Keratinocyte (primary cell): Measurements from ENCODE around the gene SUGCT. TPM values are rescaled to one million over a fixed set of nuclear protein-coding genes. Genes with fewer than 3 reads are reported as not detected.

Source experiments
- DNase-seq: peaks from one replicate; pipeline ENCODE4 v3.0.0-alpha.2; 2011; ENCODE audit warnings: low read depth, missing footprints, low spot score
- FAIRE-seq: peaks from 2 replicates; lab custom pipeline; 2011; peaks lifted over from hg19 to GRCh38; lab: Jason Lieb, UNC
- H2AFZ ChIP-seq: 2 replicates; pipeline ENCODE4 v1.6.0; 2012; ENCODE audit warnings: low read length, control low read depth, inconsistent platforms; ENCODE audit not compliant: control insufficient read depth
- H3K27ac ChIP-seq: 2 replicates; pipeline ENCODE4 v1.5.1; 2011; ENCODE audit warnings: low read length; ENCODE audit not compliant: control insufficient read depth, insufficient read depth
- H3K27me3 ChIP-seq: 3 replicates; pipeline ENCODE4 v1.6.0; 2011; ENCODE audit warnings: low read length; ENCODE audit not compliant: control insufficient read depth, insufficient read depth; ENCODE audit errors: extremely low read depth
- H3K36me3 ChIP-seq, 2 experiments: 2 replicates in 1 of 2; 3 replicates in 1 of 2; pipeline ENCODE4 v1.5.1; 2011; ENCODE audit warnings: low read length in 2 of 2, mild to moderate bottlenecking in 1 of 2; ENCODE audit not compliant: control insufficient read depth in 2 of 2, insufficient read depth in 2 of 2; ENCODE audit errors: extremely low read depth in 1 of 2
- H3K4me1 ChIP-seq: 3 replicates; pipeline ENCODE4 v1.5.1; 2011; ENCODE audit warnings: low read length; ENCODE audit not compliant: control insufficient read depth, insufficient read depth; ENCODE audit errors: extremely low read depth
- H3K4me2 ChIP-seq: 3 replicates; pipeline ENCODE4 v1.6.0; 2011; ENCODE audit warnings: low read depth, low read length; ENCODE audit not compliant: control insufficient read depth, insufficient read depth; ENCODE audit errors: extremely low read depth
- H3K4me3 ChIP-seq, 3 experiments: fragments of 200-600 bp in 1 of 3; sonication (generic) in 1 of 3; 2 replicates in 2 of 3; 3 replicates in 1 of 3; pipeline ENCODE4 v1.5.1; 2011 to 2016; ENCODE audit warnings: low read length in 3 of 3, mild to moderate bottlenecking in 3 of 3, control low read depth in 2 of 3, inconsistent platforms in 1 of 3, low read depth in 1 of 3, mixed read lengths in 1 of 3, mixed run types in 1 of 3, moderate library complexity in 1 of 3; ENCODE audit not compliant: control insufficient read depth in 2 of 3, insufficient read depth in 2 of 3; ENCODE audit errors: extremely low read depth in 1 of 3
- H3K79me2 ChIP-seq: 2 replicates; pipeline ENCODE4 v1.6.0; 2012; ENCODE audit warnings: low read length; ENCODE audit not compliant: control insufficient read depth, insufficient read depth
- H3K9ac ChIP-seq: 3 replicates; pipeline ENCODE4 v1.6.0; 2011; ENCODE audit warnings: low read length; ENCODE audit not compliant: control insufficient read depth, insufficient read depth; ENCODE audit errors: extremely low read depth
- H3K9me1 ChIP-seq: 3 replicates; pipeline ENCODE4 v1.6.0; 2011; ENCODE audit warnings: low read length; ENCODE audit not compliant: control insufficient read depth, insufficient read depth; ENCODE audit errors: extremely low read depth
- H3K9me3 ChIP-seq: 2 replicates; pipeline ENCODE4 v1.5.1; 2012; ENCODE audit warnings: low read depth, low read length; ENCODE audit not compliant: control insufficient read depth
- H4K20me1 ChIP-seq: 3 replicates; pipeline ENCODE4 v1.6.0; 2011; ENCODE audit warnings: low read length; ENCODE audit not compliant: control insufficient read depth, insufficient read depth; ENCODE audit errors: extremely low read depth
- EZH2 ChIP-seq: IDR thresholded peaks from one replicate; pipeline ENCODE4 v1.6.1; 2012; ENCODE audit warnings: inconsistent platforms, mild to moderate bottlenecking, low read length, moderate library complexity
- dilution Hi-C: fragments of 300-500 bp; cut with MboI; formaldehyde crosslinking; loops from one replicate; pipeline ENCODE4 v1.7.0; 2020; ENCODE audit warnings: low sequenced_read_pairs; ENCODE audit not compliant: extremely low pct_ligation_motif_present
- polyA plus RNA-seq, 5 experiments: library from polyadenylated mRNA; depleted of rRNA in 3 of 5; stranded (reverse) in 3 of 5; stranded (forward) in 1 of 5; unstranded in 1 of 5; fragments of >200 nt; gene quantifications; 1 replicate in 1 of 5; 2 replicates in 3 of 5; 3 replicates in 1 of 5; pipeline versions ENCODE4 v1.2.1 to v1.2.3, GENCODE V29; 2011 to 2012; ENCODE audit warnings: missing spikeins in 2 of 5, low read depth in 1 of 5, low replicate concordance in 1 of 5
- TF ChIP-seq, protein P1 (sequence below), 3 experiments: IDR thresholded peaks in 1 of 3; conservative IDR thresholded peaks in 1 of 3; optimal IDR thresholded peaks in 1 of 3; 2 replicates in 2 of 3; 3 replicates in 1 of 3; pipeline versions ENCODE3 to v1.5.1; 2011; ENCODE audit warnings: low read length in 3 of 3, mild to moderate bottlenecking in 3 of 3, moderate library complexity in 2 of 3, control low read depth in 1 of 3, inconsistent platforms in 1 of 3; ENCODE audit not compliant: insufficient read depth in 2 of 3; ENCODE audit errors: extremely low read depth in 1 of 3

Gene SUGCT
- polyA plus RNA-seq, 1 donor (not counting 4 experiments of a cell fraction or from before 2014, with no cell fraction given): 134 TPM

DNA sequence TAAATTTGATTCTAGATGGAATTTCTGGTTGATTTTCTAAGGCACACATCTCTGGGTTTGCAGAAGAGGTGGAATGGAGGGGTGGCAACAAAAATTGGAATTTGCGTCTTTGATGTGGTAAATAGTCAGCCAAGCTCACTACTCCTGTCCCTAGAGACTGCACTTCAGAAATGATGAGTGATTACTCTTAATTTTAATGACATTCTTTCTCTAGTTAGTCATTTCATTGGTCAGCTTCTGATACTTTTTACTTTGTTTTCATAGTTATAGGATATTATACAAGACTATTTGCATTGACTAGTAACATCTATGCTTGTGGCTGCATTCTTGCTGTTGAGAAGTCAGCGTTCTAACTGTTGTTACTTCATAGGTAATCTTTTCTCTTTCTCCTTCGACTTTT lies 658.3 kb downstream of the SUGCT start:
- Histone ChIP-seq H3K9me3 (no peaks in the 10 kb centered on the region), H4K20me1 (no peaks in the 10 kb centered on the region), H3K36me3 (no peaks in the 10 kb centered on the region), H3K4me1 (no peaks in the 10 kb centered on the region), H3K4me3 (no peak overlapping the region), H3K79me2 (no peaks in the 10 kb centered on the region), H3K4me2 (no peak overlapping the region), H2AFZ (no peak overlapping the region), H3K9me1 (no peaks in the 10 kb centered on the region), H3K27ac (no peak overlapping the region), H3K27me3 (no peaks in the 10 kb centered on the region), H3K9ac (no peak overlapping the region)
- DNase-seq: no peak
- dilution Hi-C loops: no loop called here
- TF ChIP-seq EZH2: no peak
- TF ChIP-seq, protein P1, sequence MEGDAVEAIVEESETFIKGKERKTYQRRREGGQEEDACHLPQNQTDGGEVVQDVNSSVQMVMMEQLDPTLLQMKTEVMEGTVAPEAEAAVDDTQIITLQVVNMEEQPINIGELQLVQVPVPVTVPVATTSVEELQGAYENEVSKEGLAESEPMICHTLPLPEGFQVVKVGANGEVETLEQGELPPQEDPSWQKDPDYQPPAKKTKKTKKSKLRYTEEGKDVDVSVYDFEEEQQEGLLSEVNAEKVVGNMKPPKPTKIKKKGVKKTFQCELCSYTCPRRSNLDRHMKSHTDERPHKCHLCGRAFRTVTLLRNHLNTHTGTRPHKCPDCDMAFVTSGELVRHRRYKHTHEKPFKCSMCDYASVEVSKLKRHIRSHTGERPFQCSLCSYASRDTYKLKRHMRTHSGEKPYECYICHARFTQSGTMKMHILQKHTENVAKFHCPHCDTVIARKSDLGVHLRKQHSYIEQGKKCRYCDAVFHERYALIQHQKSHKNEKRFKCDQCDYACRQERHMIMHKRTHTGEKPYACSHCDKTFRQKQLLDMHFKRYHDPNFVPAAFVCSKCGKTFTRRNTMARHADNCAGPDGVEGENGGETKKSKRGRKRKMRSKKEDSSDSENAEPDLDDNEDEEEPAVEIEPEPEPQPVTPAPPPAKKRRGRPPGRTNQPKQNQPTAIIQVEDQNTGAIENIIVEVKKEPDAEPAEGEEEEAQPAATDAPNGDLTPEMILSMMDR (optimal IDR thresholded peaks at IDR 0.05 in 1 of 3, IDR thresholded peaks at IDR 0.05 in 1 of 3, conservative IDR thresholded peaks at IDR 0.05 in 1 of 3; ENCODE audit: extremely low read depth in 1 of 3, insufficient read depth in 2 of 3, low read length in 3 of 3): no peak
- no peak for FAIRE-seq

DNA sequence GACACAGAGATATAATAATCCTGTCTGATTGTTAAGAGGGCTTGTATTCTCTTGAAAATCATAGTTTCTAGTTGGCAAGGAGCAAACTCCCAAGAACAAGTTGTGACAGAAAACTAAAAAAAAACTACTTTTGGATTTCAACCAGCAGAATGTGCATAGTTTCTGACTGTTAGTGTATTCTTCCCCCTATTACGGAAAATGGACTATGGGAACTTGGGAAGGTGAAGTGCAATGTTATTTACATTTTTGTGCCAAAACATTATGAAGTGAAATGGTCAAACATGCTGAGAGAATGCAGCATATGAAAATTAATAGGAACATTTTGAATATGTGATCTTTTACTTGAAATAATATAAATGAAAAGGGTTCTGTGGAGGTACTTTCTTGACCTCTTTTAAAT lies 660.8 kb downstream of the SUGCT start:
- Histone ChIP-seq H3K4me2 (no peak overlapping the region), H3K4me3 (no peak overlapping the region), H4K20me1 (no peaks in the 10 kb centered on the region), H3K9me1 (no peaks in the 10 kb centered on the region), H3K79me2 (no peaks in the 10 kb centered on the region), H3K27me3 (no peaks in the 10 kb centered on the region), H3K36me3 (no peaks in the 10 kb centered on the region), H3K9me3 (no peaks in the 10 kb centered on the region), H3K27ac (no peak overlapping the region), H3K9ac (no peak overlapping the region), H3K4me1 (no peaks in the 10 kb centered on the region), H2AFZ (no peak overlapping the region)
- dilution Hi-C loops: no loop called here
- FAIRE-seq (no peak), DNase-seq (no peak)
- TF ChIP-seq, protein P1 (optimal IDR thresholded peaks at IDR 0.05 in 1 of 3, IDR thresholded peaks at IDR 0.05 in 1 of 3, conservative IDR thresholded peaks at IDR 0.05 in 1 of 3; ENCODE audit: extremely low read depth in 1 of 3, insufficient read depth in 2 of 3, low read length in 3 of 3): no peak
- no peak for TF ChIP-seq EZH2
